Dedifferentiated amniotic fluid mesenchymal stem cell (primary cell): ENCODE measurements around the gene COL8A1.
"Not testable (repeated sequence)": the region's sequence is repeated elsewhere in the genome, so short reads cannot be mapped to it uniquely, and the experiment has no call there.

Source experiments
- DNase-seq: peaks from one replicate; pipeline ENCODE4 v3.0.0-alpha.2; 2016; ENCODE audit errors: extremely low spot score

COL8A1 gene

GRCh38 chr3:99709686-99710085 lies 71.3 kb downstream of the COL8A1 start:
- no peak for DNase-seq

- DNase-seq = no peak
Measured at GRCh38 chr3:99710094-99710493, 71.7 kb downstream of the COL8A1 start.

- DNase-seq = no peak
Measured at GRCh38 chr3:99711351-99711750, 73.0 kb downstream of the COL8A1 start.

GRCh38 chr3:99712291-99712954 lies 74.0 kb downstream of the COL8A1 start:
- DNase-seq = no peak

GRCh38 chr3:99713440-99713839 lies 75.0 kb downstream of the COL8A1 start:
- DNase-seq = no peak

GRCh38 chr3:99714146-99714545 lies 75.8 kb downstream of the COL8A1 start:
- peak; percentile 39 for DNase-seq

DNA sequence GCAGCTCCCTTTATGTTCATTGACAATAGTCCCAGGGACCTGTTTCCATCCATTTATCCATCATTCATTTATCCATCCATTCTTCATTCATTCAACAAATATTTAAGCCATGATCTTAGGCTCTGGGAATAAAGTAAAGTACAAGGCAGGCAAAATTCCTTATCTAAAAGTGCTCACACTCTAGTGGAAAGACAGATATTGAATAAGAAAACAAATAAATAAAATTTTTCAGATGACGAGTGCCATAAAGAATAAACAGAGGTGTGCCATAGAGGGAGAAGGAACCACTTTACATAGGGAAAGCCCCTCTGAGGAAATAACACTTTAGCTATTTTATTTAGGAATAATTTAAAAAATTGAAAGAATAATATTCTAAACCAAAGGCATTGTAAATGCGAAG lies 76.2 kb downstream of the COL8A1 start:
- DNase-seq = no peak

DNA sequence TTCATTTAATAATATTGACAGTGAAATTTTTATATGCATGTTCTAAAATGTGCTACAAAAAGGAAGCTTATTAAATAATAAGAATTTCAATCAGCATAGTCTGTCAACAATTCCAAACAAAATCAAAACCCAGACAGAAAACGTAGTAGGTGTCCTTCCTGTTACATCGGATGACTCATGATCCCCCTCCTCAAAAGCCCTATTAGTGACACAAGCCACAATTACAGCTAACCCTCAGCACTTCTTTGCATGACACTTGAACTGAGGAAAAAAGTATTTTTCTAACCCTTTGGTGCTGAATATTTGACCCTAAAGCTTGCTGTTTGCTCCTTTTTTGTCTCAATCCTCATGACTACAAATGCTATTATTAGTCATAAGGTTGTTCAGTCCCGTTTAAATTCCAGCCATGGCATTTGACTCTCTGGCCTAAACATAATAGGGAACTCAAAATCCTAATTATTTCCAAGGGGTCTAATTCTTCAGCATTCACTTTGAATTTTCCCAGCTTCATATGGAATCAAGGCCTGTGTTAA lies 78.1 kb downstream of the COL8A1 start:
- no peak for DNase-seq

GRCh38 chr3:99720985-99721632 lies 82.7 kb downstream of the COL8A1 start:
- DNase-seq = no peak

DNA sequence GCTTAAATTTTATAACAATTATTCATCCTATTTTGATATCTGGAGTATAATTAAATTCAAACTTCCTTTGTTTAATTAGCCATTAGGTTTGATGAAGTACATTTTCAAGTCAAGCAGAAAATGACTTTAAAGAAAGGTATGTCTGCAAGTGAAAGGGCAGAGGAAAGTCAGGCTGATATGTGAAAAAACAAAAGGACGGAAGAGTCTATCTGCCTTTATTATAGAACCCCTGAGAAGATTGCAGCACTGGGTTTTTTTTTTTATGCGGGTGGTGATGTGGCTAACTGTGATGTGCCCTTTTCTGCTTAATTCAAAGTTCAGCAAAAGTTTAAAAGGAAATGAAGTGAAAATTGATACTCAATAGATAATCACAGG lies 83.2 kb downstream of the COL8A1 start:
- no peak for DNase-seq

- no peak for DNase-seq
Measured at GRCh38 chr3:99724276-99724675, 85.9 kb downstream of the COL8A1 start.

- DNase-seq = peak; percentile 32
Measured at GRCh38 chr3:99730870-99731269, 92.5 kb downstream of the COL8A1 start.

DNA sequence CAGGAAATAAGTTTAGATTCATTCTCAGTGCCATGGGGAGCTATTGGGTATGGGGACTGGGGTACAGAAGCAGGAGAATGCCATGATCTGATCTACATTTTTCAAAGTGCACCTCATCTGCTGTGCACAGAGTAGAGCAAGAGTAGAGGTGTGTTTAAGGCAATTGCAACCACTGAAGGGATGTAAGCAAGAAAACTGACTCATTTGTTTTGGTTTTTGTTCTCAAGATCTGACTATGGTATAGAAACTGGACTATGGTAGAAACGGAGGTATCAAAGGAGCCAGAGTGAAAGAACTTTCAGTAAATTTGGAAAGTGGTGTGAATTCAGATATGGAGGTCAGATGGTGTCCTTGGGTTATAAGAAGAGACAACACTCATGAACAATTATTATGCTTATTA lies 93.1 kb downstream of the COL8A1 start:
- DNase-seq = no peak

GRCh38 chr3:99740371-99740770 lies 102.0 kb downstream of the COL8A1 start:
- DNase-seq = not testable (repeated sequence)

GRCh38 chr3:99741588-99741987 lies 103.2 kb downstream of the COL8A1 start:
- DNase-seq = no peak

DNA sequence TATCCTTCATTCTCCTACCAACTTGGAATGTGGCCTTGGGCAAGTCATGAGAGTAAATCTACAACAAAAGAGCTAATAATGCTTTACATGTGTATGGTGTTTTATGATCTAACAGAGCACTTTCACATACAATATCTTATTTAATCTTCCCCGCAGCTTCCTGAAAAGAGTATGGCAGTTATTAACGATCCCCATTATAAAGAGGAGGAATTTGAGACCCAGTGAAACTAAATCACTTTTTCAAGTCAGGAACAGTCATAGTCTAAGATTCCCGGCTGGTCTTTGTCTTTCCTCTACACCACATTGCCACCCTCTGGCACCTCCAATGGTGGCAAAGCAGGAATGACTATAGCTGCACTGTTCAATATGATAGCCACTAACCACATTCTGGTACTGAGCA lies 109.5 kb downstream of the COL8A1 start:
- DNase-seq = peak; percentile 52

- peak; percentile 75 for DNase-seq
Measured at GRCh38 chr3:99751649-99752048, 113.3 kb downstream of the COL8A1 start.

DNA sequence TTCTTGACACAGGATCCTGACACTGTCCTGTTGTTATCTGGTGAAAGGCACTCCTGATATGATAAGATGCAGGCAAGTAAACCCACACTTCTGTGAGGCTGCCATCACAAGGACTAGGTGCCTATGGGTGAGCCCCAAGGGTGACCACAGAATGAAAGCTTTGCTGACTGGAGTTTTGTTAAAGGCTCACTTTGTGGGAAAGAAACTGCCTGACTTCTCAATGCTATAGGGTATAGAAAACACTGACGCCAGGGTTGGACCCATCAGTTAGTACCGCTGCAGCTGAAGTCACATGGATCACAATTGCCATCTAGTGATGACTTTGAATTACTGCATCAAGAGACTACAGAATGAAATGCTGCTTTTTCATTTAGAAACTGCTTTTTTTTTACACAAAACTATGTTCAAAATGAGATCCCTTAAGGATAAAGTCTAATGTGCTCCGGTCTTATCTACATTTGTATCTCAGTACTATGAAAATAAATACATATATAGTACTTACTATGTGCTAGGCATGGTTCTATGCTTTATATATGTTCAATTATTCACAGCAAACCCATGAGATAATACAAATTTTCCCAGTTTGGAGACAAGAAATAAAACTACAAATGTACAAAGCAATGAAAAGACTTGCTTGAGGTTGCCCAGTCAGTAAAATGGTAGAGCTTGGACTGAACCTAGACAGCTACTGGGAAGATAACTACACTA lies 115.0 kb downstream of the COL8A1 start:
- peak; percentile 85 for DNase-seq

GRCh38 chr3:99755831-99756230 lies 117.4 kb downstream of the COL8A1 start:
- no peak for DNase-seq

DNA sequence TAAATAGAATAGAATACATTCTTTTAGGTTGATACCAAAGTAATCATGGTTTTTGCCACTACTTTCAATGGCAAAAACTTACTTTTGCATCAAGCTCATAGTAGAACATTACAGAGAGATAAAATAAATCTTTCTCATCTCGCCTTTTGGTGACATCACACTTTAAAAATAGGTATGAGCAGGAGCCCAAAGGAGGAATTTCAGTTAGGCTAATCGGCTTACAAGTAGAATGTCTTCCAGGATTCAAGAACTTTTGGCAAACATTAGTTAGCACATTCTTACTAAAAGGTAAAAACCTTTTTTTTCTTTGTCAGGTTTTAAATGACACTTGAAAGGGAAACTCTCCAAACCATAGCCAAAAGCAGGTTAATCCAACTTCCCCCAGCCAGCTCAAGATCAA lies 119.6 kb downstream of the COL8A1 start:
- DNase-seq = no peak

DNA sequence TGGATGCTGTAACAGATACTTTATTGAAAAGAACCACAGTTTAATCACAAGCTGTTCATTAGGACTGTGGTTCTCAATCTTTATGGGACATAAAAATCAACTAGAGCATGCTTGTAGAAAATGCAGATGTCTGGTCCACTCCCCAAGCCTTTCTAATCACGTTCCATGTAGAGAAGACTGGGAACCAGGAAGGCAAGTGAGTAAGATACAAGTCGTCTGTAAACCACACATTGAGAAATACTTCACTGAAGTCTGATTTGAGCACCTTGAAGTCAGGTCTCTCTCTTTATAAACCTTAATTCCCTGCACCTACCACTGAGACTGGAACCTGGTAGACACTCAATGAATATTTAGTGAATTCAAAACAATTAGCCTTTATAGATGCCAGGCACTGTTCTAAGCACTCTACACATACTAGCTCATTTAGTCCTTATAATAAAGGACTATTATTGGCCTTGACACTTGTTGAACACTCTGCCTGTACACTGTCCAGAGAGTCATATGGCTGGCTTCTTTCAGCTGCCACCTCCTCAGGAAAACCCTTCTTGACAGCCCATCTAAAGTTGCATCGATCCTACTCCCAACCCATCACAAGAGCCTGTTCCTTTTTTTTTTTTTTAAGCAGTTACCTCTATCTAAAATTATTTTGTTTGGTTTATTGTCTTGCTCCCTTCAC lies 120.2 kb downstream of the COL8A1 start:
- DNase-seq = no peak

DNA sequence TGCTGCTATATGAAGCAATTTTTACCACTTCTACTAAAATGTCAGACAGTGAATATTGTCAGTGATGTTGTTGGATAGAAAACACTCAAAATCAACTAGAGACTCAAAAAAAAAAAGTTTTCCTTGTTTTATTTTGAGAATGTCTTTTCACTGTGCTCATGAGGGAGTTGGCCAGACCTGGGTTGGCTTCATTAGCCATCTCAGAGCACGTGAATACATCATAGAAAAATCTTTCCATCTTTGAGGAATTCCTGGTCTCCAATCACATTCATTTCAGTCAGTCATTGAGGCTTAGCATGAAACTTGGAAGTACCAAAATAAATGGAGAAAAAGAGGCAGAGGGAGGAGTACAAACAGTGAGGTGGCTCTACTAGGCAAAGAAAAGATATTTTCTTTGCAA lies 121.6 kb downstream of the COL8A1 start:
- DNase-seq = no peak
